HepG2 (cell line): ENCODE data around the gene HRCT1. TPM values are rescaled to one million over a fixed set of nuclear protein-coding genes. Genes with fewer than 3 reads are reported as not detected.

Experiments
- CAMTA2 ChIP-seq: sonication (generic); formaldehyde crosslinking; IDR thresholded peaks from 2 replicates; pipeline ENCODE4 v1.4.0; 2020; ENCODE audit warnings: mild to moderate bottlenecking, missing genetic modification reagents, borderline replicate concordance
- CBFB ChIP-seq: sonication (generic); formaldehyde crosslinking; IDR thresholded peaks from 2 replicates; pipeline ENCODE4 v1.4.0; 2020; ENCODE audit warnings: missing genetic modification reagents
- HNF4A ChIP-seq: sonication (generic); formaldehyde crosslinking; IDR thresholded peaks from 2 replicates; pipeline ENCODE4 v1.4.0; 2020; ENCODE audit warnings: missing genetic modification reagents
- NR1H2 ChIP-seq: sonication (generic); formaldehyde crosslinking; IDR thresholded peaks from 2 replicates; pipeline ENCODE4 v1.8.1; 2022; ENCODE audit warnings: low read depth, missing genetic modification reagents, borderline replicate concordance
- ZNF331 ChIP-seq: sonication (generic); formaldehyde crosslinking; IDR thresholded peaks from 2 replicates; pipeline ENCODE4 v1.4.0; 2020; ENCODE audit warnings: missing genetic modification reagents
- ZNF460 ChIP-seq: sonication (generic); formaldehyde crosslinking; IDR thresholded peaks from 2 replicates; pipeline ENCODE4 v1.5.1; 2020; ENCODE audit warnings: missing genetic modification reagents, mild to moderate bottlenecking, borderline replicate concordance
- ZNF7 ChIP-seq: IDR thresholded peaks from 2 replicates; pipeline ENCODE4 v1.6.1; 2016; ENCODE audit warnings: missing biosample characterization, missing genetic modification reagents
- polyA plus RNA-seq, 8 experiments: library from polyadenylated mRNA; depleted of rRNA in 3 of 8; stranded (reverse) in 7 of 8; unstranded in 1 of 8; fragments of >200 nt; fragmentation: Illumina TruSeq in 4 of 8; extraction: Trizol in 4 of 8; gene quantifications; 2 replicates each; pipeline versions ENCODE4 v1.2.1 to v1.2.3, GENCODE V29; 2011 to 2016; ENCODE audit warnings: low read depth in 4 of 8, missing spikeins in 1 of 8, mixed read lengths in 1 of 8; ENCODE audit not compliant: insufficient read depth in 1 of 8
- total RNA-seq, 5 experiments: library from RNA; depleted of rRNA; stranded (reverse); fragments of >200 nt; fragmentation: Illumina TruSeq; extraction: Trizol; gene quantifications; 2 replicates each; pipeline ENCODE4 v1.2.3, GENCODE V29; 2016; ENCODE audit warnings: low read depth in 1 of 5
- TF ChIP-seq, protein P1 (sequence below): sonication (generic); formaldehyde crosslinking; IDR thresholded peaks from 2 replicates; pipeline ENCODE4 v1.4.0; 2020; ENCODE audit warnings: mild to moderate bottlenecking, missing genetic modification reagents
- TF ChIP-seq, protein P2 (sequence below): sonication (generic); formaldehyde crosslinking; IDR thresholded peaks from 2 replicates; pipeline ENCODE4 v1.4.0; 2020; ENCODE audit warnings: missing genetic modification reagents, borderline replicate concordance
- TF ChIP-seq, protein P3 (sequence below): IDR thresholded peaks from 2 replicates; pipeline ENCODE4 v1.6.1; 2016; ENCODE audit warnings: low read depth, borderline replicate concordance
- TF ChIP-seq, protein P4 (sequence below): sonication (generic); formaldehyde crosslinking; IDR thresholded peaks from 2 replicates; pipeline ENCODE4 v1.5.1; 2020; ENCODE audit warnings: mild to moderate bottlenecking, moderate library complexity, missing genetic modification reagents
- TF ChIP-seq, protein P5 (sequence below): IDR thresholded peaks from 2 replicates; pipeline ENCODE4 v1.6.1; 2016

HRCT1 gene
- total and polyA plus RNA-seq, 2 of the 13 experiments (the other 11 are each of a cell fraction or from before 2014, with no cell fraction given) = 0.13 TPM; not detected in 1

DNA sequence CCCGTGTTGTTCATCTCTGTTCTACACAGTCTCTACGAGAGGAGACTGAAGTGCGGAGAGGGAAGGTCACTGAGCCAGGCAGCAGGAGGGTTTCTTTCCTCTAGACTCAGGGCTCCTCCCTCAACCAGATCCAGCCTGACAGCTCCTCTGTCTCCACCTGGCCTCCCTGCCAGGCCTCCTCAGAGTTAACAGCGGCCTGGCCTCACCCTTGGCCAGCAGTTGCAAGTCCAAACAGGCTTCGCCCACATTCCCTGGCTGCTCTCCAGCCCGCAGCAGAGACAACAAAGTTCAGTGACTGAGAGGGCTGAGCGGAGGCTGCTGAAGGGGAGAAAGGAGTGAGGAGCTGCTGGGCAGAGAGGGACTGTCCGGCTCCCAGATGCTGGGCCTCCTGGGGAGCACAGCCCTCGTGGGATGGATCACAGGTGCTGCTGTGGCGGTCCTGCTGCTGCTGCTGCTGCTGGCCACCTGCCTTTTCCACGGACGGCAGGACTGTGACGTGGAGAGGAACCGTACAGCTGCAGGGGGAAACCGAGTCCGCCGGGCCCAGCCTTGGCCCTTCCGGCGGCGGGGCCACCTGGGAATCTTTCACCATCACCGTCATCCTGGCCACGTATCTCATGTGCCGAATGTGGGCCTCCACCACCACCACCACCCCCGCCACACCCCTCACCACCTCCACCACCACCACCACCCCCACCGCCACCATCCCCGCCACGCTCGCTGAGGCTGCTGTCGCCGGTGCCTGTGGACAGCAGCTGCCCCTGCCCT is at the start of gene HRCT1 (continued):
- TF ChIP-seq, protein P1, sequence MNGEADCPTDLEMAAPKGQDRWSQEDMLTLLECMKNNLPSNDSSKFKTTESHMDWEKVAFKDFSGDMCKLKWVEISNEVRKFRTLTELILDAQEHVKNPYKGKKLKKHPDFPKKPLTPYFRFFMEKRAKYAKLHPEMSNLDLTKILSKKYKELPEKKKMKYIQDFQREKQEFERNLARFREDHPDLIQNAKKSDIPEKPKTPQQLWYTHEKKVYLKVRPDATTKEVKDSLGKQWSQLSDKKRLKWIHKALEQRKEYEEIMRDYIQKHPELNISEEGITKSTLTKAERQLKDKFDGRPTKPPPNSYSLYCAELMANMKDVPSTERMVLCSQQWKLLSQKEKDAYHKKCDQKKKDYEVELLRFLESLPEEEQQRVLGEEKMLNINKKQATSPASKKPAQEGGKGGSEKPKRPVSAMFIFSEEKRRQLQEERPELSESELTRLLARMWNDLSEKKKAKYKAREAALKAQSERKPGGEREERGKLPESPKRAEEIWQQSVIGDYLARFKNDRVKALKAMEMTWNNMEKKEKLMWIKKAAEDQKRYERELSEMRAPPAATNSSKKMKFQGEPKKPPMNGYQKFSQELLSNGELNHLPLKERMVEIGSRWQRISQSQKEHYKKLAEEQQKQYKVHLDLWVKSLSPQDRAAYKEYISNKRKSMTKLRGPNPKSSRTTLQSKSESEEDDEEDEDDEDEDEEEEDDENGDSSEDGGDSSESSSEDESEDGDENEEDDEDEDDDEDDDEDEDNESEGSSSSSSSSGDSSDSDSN (CRISPR knock-in tag) = peak; percentile 74
- TF ChIP-seq CBFB (CRISPR knock-in tag) (peak; percentile 93), ZNF7 (CRISPR knock-in tag) (peak; percentile 58; the same call in 1 of the 2 replicates), ZNF460 (CRISPR knock-in tag) (no peak), NR1H2 (CRISPR knock-in tag) (no peak), CAMTA2 (CRISPR knock-in tag) (no peak), ZNF331 (CRISPR knock-in tag) (peak; percentile 77; the same call in 1 of the 2 replicates), HNF4A (CRISPR knock-in tag) (peak; percentile 93)
- TF ChIP-seq, protein P2, sequence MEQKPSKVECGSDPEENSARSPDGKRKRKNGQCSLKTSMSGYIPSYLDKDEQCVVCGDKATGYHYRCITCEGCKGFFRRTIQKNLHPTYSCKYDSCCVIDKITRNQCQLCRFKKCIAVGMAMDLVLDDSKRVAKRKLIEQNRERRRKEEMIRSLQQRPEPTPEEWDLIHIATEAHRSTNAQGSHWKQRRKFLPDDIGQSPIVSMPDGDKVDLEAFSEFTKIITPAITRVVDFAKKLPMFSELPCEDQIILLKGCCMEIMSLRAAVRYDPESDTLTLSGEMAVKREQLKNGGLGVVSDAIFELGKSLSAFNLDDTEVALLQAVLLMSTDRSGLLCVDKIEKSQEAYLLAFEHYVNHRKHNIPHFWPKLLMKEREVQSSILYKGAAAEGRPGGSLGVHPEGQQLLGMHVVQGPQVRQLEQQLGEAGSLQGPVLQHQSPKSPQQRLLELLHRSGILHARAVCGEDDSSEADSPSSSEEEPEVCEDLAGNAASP (CRISPR knock-in tag) = peak; percentile 62; the same call in 1 of the 2 replicates
- TF ChIP-seq, protein P3, sequence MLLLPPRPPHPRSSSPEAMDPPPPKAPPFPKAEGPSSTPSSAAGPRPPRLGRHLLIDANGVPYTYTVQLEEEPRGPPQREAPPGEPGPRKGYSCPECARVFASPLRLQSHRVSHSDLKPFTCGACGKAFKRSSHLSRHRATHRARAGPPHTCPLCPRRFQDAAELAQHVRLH = peak; percentile 61; the same call in 1 of the 2 replicates
- TF ChIP-seq, protein P4, sequence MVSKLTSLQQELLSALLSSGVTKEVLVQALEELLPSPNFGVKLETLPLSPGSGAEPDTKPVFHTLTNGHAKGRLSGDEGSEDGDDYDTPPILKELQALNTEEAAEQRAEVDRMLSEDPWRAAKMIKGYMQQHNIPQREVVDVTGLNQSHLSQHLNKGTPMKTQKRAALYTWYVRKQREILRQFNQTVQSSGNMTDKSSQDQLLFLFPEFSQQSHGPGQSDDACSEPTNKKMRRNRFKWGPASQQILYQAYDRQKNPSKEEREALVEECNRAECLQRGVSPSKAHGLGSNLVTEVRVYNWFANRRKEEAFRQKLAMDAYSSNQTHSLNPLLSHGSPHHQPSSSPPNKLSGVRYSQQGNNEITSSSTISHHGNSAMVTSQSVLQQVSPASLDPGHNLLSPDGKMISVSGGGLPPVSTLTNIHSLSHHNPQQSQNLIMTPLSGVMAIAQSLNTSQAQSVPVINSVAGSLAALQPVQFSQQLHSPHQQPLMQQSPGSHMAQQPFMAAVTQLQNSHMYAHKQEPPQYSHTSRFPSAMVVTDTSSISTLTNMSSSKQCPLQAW (CRISPR knock-in tag) = peak; percentile 66; the same call in 1 of the 2 replicates
- TF ChIP-seq, protein P5, sequence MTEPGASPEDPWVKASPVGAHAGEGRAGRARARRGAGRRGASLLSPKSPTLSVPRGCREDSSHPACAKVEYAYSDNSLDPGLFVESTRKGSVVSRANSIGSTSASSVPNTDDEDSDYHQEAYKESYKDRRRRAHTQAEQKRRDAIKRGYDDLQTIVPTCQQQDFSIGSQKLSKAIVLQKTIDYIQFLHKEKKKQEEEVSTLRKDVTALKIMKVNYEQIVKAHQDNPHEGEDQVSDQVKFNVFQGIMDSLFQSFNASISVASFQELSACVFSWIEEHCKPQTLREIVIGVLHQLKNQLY (CRISPR knock-in tag) = no peak
- TF ChIP-seq, all 625 proteins: peak for 117
